Measurements from ENCODE around the gene IRGQ.

IRGQ gene

GRCh38 chr19:43545981-43546380, 50.0 kb downstream of the IRGQ start:
- Histone ChIP-seq H3K27me3 (ENCODE audit: control insufficient read depth, insufficient read depth, low read length) (no peaks in the 10 kb centered on the region), H3K9ac (ENCODE audit: low read length) (no peak overlapping the region), H3K4me1 (ENCODE audit: control insufficient read depth, low read depth, low read length) (no peaks in the 10 kb centered on the region), H3K36me3 (ENCODE audit: control insufficient read depth, low read depth, low read length) (peaks cover 23% of the 10 kb centered on the region), H3K27ac (ENCODE audit: low read length) (no peak overlapping the region), H3K9me3 (ENCODE audit: control insufficient read depth, low read depth, low read length) (no peaks in the 10 kb centered on the region), H3K4me3 (ENCODE audit: low read length) (no peak overlapping the region)

- Histone ChIP-seq H3K27ac (ENCODE audit: low read length) (no peak overlapping the region), H3K27me3 (ENCODE audit: control insufficient read depth, insufficient read depth, low read length) (no peaks in the 10 kb centered on the region), H3K9ac (ENCODE audit: low read length) (no peak overlapping the region), H3K36me3 (ENCODE audit: control insufficient read depth, low read depth, low read length) (peaks cover 24% of the 10 kb centered on the region), H3K4me3 (ENCODE audit: low read length) (no peak overlapping the region), H3K4me1 (ENCODE audit: control insufficient read depth, low read depth, low read length) (no peaks in the 10 kb centered on the region), H3K9me3 (ENCODE audit: control insufficient read depth, low read depth, low read length) (no peaks in the 10 kb centered on the region)
Measured at GRCh38 chr19:43545276-43545675, 50.7 kb downstream of the IRGQ start.

- Histone ChIP-seq H3K27ac (ENCODE audit: low read length) (no peak overlapping the region), H3K27me3 (ENCODE audit: control insufficient read depth, insufficient read depth, low read length) (no peaks in the 10 kb centered on the region), H3K9ac (ENCODE audit: low read length) (no peak overlapping the region), H3K9me3 (ENCODE audit: control insufficient read depth, low read depth, low read length) (no peaks in the 10 kb centered on the region), H3K36me3 (ENCODE audit: control insufficient read depth, low read depth, low read length) (peaks cover 32% of the 10 kb centered on the region), H3K4me3 (ENCODE audit: low read length) (no peak overlapping the region), H3K4me1 (ENCODE audit: control insufficient read depth, low read depth, low read length) (no peaks in the 10 kb centered on the region)
Measured at GRCh38 chr19:43544077-43544476, 51.9 kb downstream of the IRGQ start.

GRCh38 chr19:43541920-43542650, 53.8 kb downstream of the IRGQ start:
- no peak overlapping the region for H3K9ac ChIP-seq (ENCODE audit: low read length)
- no peaks in the 10 kb centered on the region for H3K9me3 ChIP-seq (ENCODE audit: control insufficient read depth, low read depth, low read length)
- no peaks in the 10 kb centered on the region for H3K4me1 ChIP-seq (ENCODE audit: control insufficient read depth, low read depth, low read length)
- H3K27ac ChIP-seq (ENCODE audit: low read length): no peak overlapping the region
- peaks cover 40% of the 10 kb centered on the region for H3K36me3 ChIP-seq (ENCODE audit: control insufficient read depth, low read depth, low read length)
- no peaks in the 10 kb centered on the region for H3K27me3 ChIP-seq (ENCODE audit: control insufficient read depth, insufficient read depth, low read length)
- H3K4me3 ChIP-seq (ENCODE audit: low read length): no peak overlapping the region

GRCh38 chr19:43540381-43540780, 55.6 kb downstream of the IRGQ start:
- Histone ChIP-seq H3K4me1 (ENCODE audit: control insufficient read depth, low read depth, low read length) (peaks cover 5% of the 10 kb centered on the region), H3K9ac (ENCODE audit: low read length) (no peak overlapping the region), H3K27me3 (ENCODE audit: control insufficient read depth, insufficient read depth, low read length) (no peaks in the 10 kb centered on the region), H3K9me3 (ENCODE audit: control insufficient read depth, low read depth, low read length) (no peaks in the 10 kb centered on the region), H3K4me3 (ENCODE audit: low read length) (no peak overlapping the region), H3K27ac (ENCODE audit: low read length) (no peak overlapping the region), H3K36me3 (ENCODE audit: control insufficient read depth, low read depth, low read length) (peaks cover 40% of the 10 kb centered on the region)

- no peak overlapping the region for H3K27ac ChIP-seq (ENCODE audit: low read length)
- no peaks in the 10 kb centered on the region for H3K9me3 ChIP-seq (ENCODE audit: control insufficient read depth, low read depth, low read length)
- peaks cover 37% of the 10 kb centered on the region for H3K36me3 ChIP-seq (ENCODE audit: control insufficient read depth, low read depth, low read length)
- H3K27me3 ChIP-seq (ENCODE audit: control insufficient read depth, insufficient read depth, low read length): no peaks in the 10 kb centered on the region
- no peak overlapping the region for H3K9ac ChIP-seq (ENCODE audit: low read length)
- H3K4me1 ChIP-seq (ENCODE audit: control insufficient read depth, low read depth, low read length): peaks cover 11% of the 10 kb centered on the region
- H3K4me3 ChIP-seq (ENCODE audit: low read length): no peak overlapping the region
Measured at GRCh38 chr19:43538922-43539321, 57.0 kb downstream of the IRGQ start.

GRCh38 chr19:43534816-43535761, 60.8 kb downstream of the IRGQ start:
- Histone ChIP-seq H3K27ac (ENCODE audit: low read length) (no peak overlapping the region), H3K9me3 (ENCODE audit: control insufficient read depth, low read depth, low read length) (no peaks in the 10 kb centered on the region), H3K27me3 (ENCODE audit: control insufficient read depth, insufficient read depth, low read length) (no peaks in the 10 kb centered on the region), H3K9ac (ENCODE audit: low read length) (no peak overlapping the region), H3K4me1 (ENCODE audit: control insufficient read depth, low read depth, low read length) (peaks cover 11% of the 10 kb centered on the region), H3K36me3 (ENCODE audit: control insufficient read depth, low read depth, low read length) (peaks cover 14% of the 10 kb centered on the region), H3K4me3 (ENCODE audit: low read length) (no peak overlapping the region)
